Peyer's patch (tissue), 4 donors: ENCODE results near the gene GMPPB. TPM values are rescaled to one million over a fixed set of nuclear protein-coding genes. Genes with fewer than 3 reads are reported as not detected.

Experiments
- DNase-seq, 3 donors: peaks; one replicate each; pipeline ENCODE4 v3.0.0-alpha.2; 2017 to 2019
- H3K27ac ChIP-seq, 4 donors: fragments of 200-600 bp; sonication (generic); one replicate each; pipeline ENCODE4 v1.5.1; 2016 to 2019
- H3K27me3 ChIP-seq, 2 donors: fragments of 200-600 bp; sonication (generic); one replicate each; pipeline ENCODE4 v1.5.1; 2019
- H3K36me3 ChIP-seq, 3 donors: fragments of 200-600 bp; sonication (generic); one replicate each; pipeline ENCODE4 v1.5.1; 2016 to 2019
- H3K4me1 ChIP-seq, 4 donors: fragments of 200-600 bp; sonication (generic); one replicate each; pipeline ENCODE4 v1.5.1; 2016 to 2019
- H3K4me3 ChIP-seq, 4 donors: fragments of 200-600 bp; sonication (generic); 1 replicate in 3 of 4; 2 replicates in 1 of 4; pipeline ENCODE4 v1.5.1; 2016 to 2019; ENCODE audit warnings: mild to moderate bottlenecking in 1 of 4
- H3K9me3 ChIP-seq, 4 donors: fragments of 200-600 bp; sonication (generic); one replicate each; pipeline ENCODE4 v1.5.1; 2016 to 2019; ENCODE audit warnings: mild to moderate bottlenecking in 1 of 4
- CTCF ChIP-seq, 6 experiments: fragments of 450-650 bp in 4 of 6; fragments of 200-600 bp in 2 of 6; sonication (generic) in 1 of 6; IDR thresholded peaks; one replicate each; pipeline ENCODE4 v1.5.1; 2017 to 2019; ENCODE audit warnings: antibody characterized with exemption in 6 of 6, mild to moderate bottlenecking in 3 of 6, moderate library complexity in 1 of 6
- POLR2A ChIP-seq, 2 donors: fragments of 450-650 bp; IDR thresholded peaks; one replicate each; pipeline ENCODE4 v1.5.1; 2017; ENCODE audit warnings: antibody characterized with exemption in 2 of 2, mild to moderate bottlenecking in 2 of 2, moderate library complexity in 2 of 2
- total RNA-seq, 4 donors: library from RNA; depleted of rRNA; stranded (reverse); fragments of >200 nt; gene quantifications; one replicate each; pipeline ENCODE4 v1.1.0, GENCODE V29; 2016

The GMPPB gene
- total RNA-seq, 4 donors from 2014 or later = 35.4 to 46.4 (median 40.7) TPM

GRCh38 chr3:49721896-49722781 lies 1.6 kb downstream of the GMPPB start:
- H3K27me3 ChIP-seq = no peaks in the 10 kb centered on the region
- TF ChIP-seq POLR2A (IDR thresholded peaks at IDR 0.05) = no peak
- TF ChIP-seq CTCF (IDR thresholded peaks at IDR 0.05) = no peak
- H3K27ac ChIP-seq = peak overlapping the region in 3 of 4 donors; percentile 98 to 100 (median 99)
- peaks cover 0 to 30% (median 0%) of the 10 kb centered on the region in 3 donors for H3K36me3 ChIP-seq
- peaks cover 3 to 75% (median 15%) of the 10 kb centered on the region in 4 donors for H3K4me1 ChIP-seq
- peak in 1 of 3 donors; percentile 47 for DNase-seq
- peak overlapping the region in 1 of 4 donors; percentile 98 for H3K4me3 ChIP-seq
- no peaks in the 10 kb centered on the region for H3K9me3 ChIP-seq

GRCh38 chr3:49721596-49721895 lies 2.2 kb downstream of the GMPPB start:
- Histone ChIP-seq H3K36me3 (peaks cover 0 to 24% (median 0%) of the 10 kb centered on the region in 3 donors), H3K9me3 (no peaks in the 10 kb centered on the region), H3K4me3 (no peak overlapping the region), H3K27me3 (no peaks in the 10 kb centered on the region), H3K27ac (no peak overlapping the region), H3K4me1 (peaks cover 3 to 70% (median 15%) of the 10 kb centered on the region in 4 donors)
- no peak for DNase-seq
- TF ChIP-seq CTCF (IDR thresholded peaks at IDR 0.05) (no peak), POLR2A (IDR thresholded peaks at IDR 0.05) (no peak)

GRCh38 chr3:49720855-49721595 lies 2.7 kb downstream of the GMPPB start:
- peaks cover 0 to 28% (median 0%) of the 10 kb centered on the region in 3 donors for H3K36me3 ChIP-seq
- H3K4me1 ChIP-seq = peaks cover 3 to 64% (median 15%) of the 10 kb centered on the region in 4 donors
- peak overlapping the region in 1 of 4 donors; percentile 12 for H3K27ac ChIP-seq
- no peak overlapping the region for H3K4me3 ChIP-seq
- no peak for TF ChIP-seq CTCF (IDR thresholded peaks at IDR 0.05)
- TF ChIP-seq POLR2A (IDR thresholded peaks at IDR 0.05) = no peak
- peak in 1 of 3 donors; percentile 55 for DNase-seq
- no peaks in the 10 kb centered on the region for H3K27me3 ChIP-seq
- no peaks in the 10 kb centered on the region for H3K9me3 ChIP-seq

- peaks cover 0 to 48% (median 10%) of the 10 kb centered on the region in 4 donors for H3K4me1 ChIP-seq
- no peaks in the 10 kb centered on the region for H3K9me3 ChIP-seq
- peak within 1 kb of the TSS; percentile 52 to 59 (median 55) for H3K4me3 ChIP-seq
- TF ChIP-seq CTCF (IDR thresholded peaks at IDR 0.05) = peak; percentile 31 to 77 (median 66)
- TF ChIP-seq POLR2A (IDR thresholded peaks at IDR 0.05) = peak; percentile 65 to 87
- no peaks in the 10 kb centered on the region for H3K27me3 ChIP-seq
- DNase-seq = peak; percentile 96 to 98 (median 98)
- peaks cover 0 to 37% (median 0%) of the 10 kb centered on the region in 3 donors for H3K36me3 ChIP-seq
- peak within 1 kb of the TSS; percentile 65 to 77 (median 73) for H3K27ac ChIP-seq
Measured at GRCh38 chr3:49719214-49719884, 4.4 kb downstream of the GMPPB start, which contains the start of gene AMIGO3. Gene AMIGO3, minus strand, starts transcription at chr3:49719684. Its CDS starts 219 bp downstream, at chr3:49719465.

GRCh38 chr3:49718858-49719213 lies 4.9 kb downstream of the GMPPB start:
- no peak for DNase-seq
- Histone ChIP-seq H3K27ac (peak overlapping the region in 1 of 4 donors; percentile 77), H3K9me3 (no peaks in the 10 kb centered on the region), H3K36me3 (peaks cover 0 to 40% (median 0%) of the 10 kb centered on the region in 3 donors), H3K4me1 (peaks cover 0 to 47% (median 10%) of the 10 kb centered on the region in 4 donors), H3K27me3 (no peaks in the 10 kb centered on the region), H3K4me3 (peak overlapping the region; percentile 52 to 59 (median 55))
- no peak for TF ChIP-seq POLR2A (IDR thresholded peaks at IDR 0.05)
- TF ChIP-seq CTCF (IDR thresholded peaks at IDR 0.05) = no peak
